NK-92 treated with Interleukin-12 subunit alpha and Interleukin-12 subunit beta, amount 100 ng/mL, for 24 hours (cell line): ENCODE measurements around the gene CMTM8.
"Not testable (repeated sequence)": the region's sequence is repeated elsewhere in the genome, so short reads cannot be mapped to it uniquely, and the experiment has no call there.

ENCODE experiments used
- DNase-seq: peaks from one replicate; lab custom pipeline; 2025; lab: John Stamatoyannopoulos, UW

The CMTM8 gene

GRCh38 chr3:32379831-32380500 lies 141.5 kb downstream of the CMTM8 start:
- DNase-seq: no peak

- no peak for DNase-seq
Measured at GRCh38 chr3:32381922-32382321, 143.4 kb downstream of the CMTM8 start.

DNA sequence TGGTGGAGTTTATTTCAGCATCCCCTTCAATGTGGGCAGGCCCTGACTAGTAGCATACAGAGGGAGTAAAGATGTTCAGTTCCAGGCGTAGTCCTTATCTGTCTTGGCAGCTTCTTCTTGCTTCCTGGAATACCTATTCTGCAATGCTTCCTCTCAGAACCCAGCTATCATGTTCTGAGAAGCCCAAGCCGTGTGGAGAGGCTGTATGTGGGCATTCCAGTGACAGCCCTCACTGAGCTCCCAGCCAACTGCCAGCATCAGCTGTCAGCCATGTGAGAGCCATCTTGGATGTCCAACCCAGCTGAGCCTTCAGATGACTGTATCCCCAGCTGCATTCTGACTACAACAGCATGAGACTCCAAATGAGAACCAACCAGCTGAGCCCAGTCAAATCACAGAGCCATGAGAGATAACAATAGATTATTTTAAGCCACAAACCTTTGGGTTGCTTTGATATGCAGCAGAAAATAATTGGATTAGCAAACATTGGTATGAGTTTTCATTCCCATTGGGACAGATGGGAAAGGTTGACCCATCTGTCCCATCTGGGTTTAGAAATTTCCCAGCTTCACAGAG lies 144.7 kb downstream of the CMTM8 start:
- DNase-seq: no peak

DNA sequence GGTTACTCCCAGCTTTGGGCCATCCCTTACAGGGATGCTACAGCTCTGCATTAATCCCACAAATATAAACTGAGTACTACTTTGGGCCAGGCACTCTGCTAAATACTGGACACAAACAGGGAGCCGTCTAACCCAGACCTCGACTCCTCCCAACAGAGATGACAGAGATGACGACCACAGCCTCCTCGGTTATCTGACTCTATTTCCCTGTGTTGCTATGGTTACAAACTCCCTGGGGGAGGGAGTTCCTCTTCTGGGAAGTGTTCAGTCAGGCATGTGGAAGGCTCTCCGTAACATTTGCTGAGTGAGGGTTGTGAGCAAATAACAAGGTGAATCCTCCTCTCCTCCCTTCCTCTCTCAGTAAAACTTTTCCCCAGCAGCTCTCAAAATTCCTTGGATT lies 146.5 kb downstream of the CMTM8 start:
- DNase-seq: no peak

DNA sequence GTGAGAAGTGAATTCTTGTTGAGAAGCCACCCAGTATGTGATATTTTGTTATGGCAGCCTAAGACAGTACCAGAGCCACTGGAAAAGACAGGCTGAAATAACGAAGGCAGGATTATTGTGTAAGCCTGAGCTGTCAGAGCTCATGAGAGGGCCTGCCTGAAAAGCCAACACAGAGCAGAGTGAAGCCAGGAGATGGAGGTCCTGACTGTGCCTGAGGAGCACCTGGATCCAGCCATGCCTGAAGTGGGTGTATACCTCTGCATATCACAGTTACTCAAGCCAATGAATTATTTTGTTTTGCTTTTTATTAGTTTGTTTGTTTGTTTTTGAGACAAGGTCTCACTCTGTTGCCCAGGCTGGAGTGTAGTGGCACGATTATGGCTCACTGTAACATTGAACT lies 149.0 kb downstream of the CMTM8 start:
- no peak for DNase-seq

DNA sequence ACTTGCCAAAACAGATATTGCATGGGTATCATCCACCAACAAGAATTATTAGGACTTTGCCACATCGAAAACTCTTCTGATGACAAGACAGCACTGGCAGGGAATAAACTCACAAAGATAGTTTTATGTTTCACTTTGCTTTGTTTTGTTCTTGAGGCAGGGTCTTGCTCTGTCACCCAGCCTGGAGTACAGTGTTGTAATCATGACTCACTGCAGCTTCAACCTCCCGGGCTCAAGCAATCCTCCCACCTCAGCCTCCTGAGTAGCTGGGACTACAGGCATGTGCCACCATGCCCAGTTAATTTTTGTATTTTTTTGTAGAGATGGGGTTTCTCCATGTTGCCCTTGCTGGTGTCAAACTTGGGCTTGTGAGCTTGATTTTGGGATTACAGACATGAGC lies 151.1 kb downstream of the CMTM8 start:
- DNase-seq: not testable (repeated sequence)

- no peak for DNase-seq
Measured at GRCh38 chr3:32391643-32392535, 153.4 kb downstream of the CMTM8 start, which contains the start of gene CMTM7. Gene CMTM7, plus strand, starts transcription at chr3:32391853. Its CDS starts 54 bp downstream, at chr3:32391907.

DNA sequence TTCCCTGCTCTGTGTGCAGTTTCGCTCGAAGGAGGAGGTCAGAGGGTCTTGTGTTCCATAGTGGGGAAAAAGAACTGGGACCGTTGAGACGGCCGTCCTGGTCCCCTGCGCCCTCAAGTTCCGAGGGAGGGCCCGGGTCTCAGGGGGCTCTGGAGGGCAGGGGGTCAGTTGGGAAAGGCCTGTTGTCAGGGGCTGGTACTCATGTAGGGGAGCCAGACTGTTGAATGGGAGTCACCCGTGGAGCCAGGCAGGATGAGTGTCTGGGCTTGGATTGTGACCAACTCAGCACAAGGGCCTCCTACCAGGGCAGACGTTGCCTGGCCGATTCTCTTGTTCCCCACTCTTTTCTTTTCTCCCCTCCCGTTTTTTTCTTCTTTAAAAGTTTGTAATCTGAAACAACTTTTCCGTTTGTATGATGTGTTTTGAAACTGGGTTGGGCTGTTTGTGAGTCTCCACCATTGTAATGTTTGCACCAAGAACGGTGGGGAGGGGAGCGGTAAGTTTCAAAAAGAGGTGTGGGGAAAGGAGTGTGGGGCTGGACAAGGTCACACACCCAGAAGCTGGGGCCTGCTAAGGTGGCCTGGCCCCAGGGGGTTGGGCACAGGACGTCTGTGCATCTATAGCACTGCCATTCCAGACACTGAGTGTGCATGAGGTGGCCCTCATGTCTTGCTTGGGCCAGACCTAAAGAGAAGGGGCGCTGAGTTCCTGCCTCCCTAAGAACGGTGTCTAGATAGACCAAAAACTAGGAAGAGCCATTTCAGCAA lies 154.2 kb downstream of the CMTM8 start:
- no peak for DNase-seq

- DNase-seq: no peak
Measured at GRCh38 chr3:32395496-32395895, 157.0 kb downstream of the CMTM8 start.

- DNase-seq: no peak
Measured at GRCh38 chr3:32397941-32398340, 159.5 kb downstream of the CMTM8 start.

DNA sequence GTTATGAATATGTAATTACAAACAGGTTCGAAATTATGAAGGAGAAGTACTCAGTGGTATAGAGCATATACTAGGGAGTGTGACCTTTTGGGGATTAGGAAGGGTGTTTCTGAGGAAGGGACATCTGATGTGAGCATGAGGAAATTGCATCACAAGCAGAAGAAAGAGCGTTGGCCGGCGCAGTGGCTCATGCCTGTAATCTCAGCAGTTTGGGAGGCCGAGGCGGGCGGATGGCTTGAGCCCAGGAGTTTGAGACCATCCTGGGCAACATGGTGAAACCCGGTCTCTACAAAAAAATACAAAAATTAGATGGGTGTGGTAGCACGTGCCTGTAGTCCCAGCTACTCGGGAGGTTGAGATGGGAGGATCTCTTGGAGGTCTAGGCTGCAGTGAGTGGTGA lies 160.1 kb downstream of the CMTM8 start:
- DNase-seq: no peak

DNA sequence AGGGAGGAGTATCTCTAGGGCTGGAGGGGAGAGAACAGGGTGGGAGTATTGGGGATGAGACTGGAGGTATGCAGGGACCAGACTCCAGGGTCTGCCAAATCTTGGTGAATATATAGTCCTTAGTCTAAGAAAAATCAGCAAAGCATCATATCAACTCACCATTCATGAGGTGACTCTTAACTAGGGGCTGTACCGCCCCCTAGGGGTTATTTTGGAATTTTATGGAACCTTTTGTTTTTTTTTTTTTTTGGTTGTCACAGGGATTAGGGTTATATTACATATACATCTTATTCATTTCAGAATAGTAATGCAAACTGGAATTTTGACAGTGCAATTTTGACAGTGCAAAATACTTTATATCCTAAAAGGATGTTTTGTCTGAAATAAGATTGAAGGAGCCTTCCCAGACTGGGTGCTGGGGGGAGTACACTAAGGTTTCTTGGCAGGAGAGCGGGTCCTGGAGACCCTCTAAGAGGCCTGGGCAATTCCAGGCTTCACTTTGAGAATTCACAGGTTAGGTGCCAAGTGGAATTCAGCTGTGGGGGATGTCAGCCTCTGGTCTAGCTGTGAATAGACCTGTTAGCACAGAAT lies 160.6 kb downstream of the CMTM8 start:
- no peak for DNase-seq

GRCh38 chr3:32401126-32401525 lies 162.6 kb downstream of the CMTM8 start:
- no peak for DNase-seq

- DNase-seq: peak; percentile 48
Measured at GRCh38 chr3:32401556-32402081, 163.1 kb downstream of the CMTM8 start.

DNA sequence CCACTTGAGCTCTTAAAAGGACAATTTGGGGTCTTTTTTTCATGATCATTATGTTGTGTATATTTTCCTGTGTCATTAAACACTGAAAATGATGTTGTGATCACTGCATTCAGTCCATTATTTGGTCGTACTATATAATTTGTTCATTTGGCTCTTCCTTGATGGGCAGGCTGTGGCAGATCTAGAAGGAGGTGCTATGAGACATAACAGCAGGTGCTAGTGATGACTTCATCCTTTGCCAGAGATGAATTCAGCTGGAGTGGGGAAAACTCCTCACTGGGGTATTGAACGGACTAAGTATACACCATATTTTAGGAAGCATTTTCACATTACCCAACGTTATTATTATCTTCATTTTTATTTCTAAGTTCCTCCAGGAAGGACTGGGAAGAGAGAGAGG lies 165.2 kb downstream of the CMTM8 start:
- DNase-seq: no peak

- no peak for DNase-seq
Measured at GRCh38 chr3:32404714-32405113, 166.2 kb downstream of the CMTM8 start.

DNA sequence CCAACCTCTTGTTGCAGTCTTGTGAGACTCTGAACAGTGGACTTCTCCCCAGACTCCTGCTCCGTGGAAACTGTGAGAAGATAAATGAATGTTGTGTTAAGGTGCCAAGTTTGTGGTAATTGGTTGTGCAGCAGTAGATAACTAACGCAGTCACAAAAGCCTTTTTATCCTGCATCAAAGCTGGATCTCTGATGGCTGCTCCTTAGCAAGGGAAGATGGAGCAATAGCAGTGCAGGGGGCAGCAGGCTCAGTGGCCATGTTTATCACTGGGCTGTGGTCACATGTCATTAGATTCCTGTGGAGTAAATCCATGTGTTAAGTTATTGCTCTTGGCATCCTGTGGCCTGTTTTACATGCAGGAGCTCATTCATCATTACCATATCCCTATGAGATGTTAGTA lies 166.7 kb downstream of the CMTM8 start:
- no peak for DNase-seq

- DNase-seq: no peak
Measured at GRCh38 chr3:32405711-32406323, 167.3 kb downstream of the CMTM8 start.

DNA sequence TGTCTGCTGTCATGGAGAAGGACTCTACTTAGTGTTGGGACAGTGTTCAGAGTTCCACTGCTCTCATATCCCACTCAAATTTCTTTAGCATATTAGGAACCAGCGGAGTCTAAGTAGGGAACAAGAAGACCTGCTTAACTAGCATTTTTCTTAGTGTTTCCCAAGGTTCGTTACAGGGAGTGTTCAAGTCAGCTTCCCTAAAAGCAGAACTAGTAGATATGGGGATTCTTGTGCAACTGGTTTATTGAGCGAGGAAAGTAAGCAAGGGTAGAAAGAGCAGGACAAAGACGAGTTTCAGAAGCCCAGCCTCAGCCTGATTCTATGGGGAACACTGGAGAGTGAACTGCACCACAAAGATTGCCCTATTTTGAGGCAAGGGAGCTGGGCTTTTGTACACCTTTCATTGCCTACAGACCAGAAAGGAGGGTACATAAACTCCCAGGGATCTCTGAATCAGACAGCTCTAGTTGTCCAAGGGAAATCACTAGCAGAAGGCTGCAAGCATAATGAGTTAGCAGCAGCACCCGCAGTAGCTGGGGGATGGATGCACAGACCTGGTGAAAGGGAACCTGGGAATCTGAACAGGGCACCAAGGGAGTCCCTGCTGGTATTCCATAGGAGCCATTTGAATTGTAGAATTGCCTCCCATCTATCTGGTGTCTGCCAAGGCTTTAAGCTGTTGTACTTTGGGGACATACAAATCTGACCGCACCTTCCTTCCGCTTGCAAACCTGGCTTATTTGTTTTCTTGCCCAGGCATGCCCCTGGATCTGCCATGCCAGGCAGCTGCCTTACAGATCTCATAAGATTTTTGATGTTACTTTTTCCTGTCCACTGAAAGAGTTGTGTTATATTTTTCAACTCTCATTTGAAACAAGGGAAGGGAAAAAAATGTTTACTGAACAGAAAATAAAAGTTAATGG lies 168.3 kb downstream of the CMTM8 start:
- no peak for DNase-seq
